ENCODE results near the gene MALRD1. TPM values are rescaled to one million over a fixed set of nuclear protein-coding genes. Genes with fewer than 3 reads are reported as not detected.

MALRD1 gene
- total RNA-seq, 1 donor from 2014 or later: 0.11 TPM

DNA sequence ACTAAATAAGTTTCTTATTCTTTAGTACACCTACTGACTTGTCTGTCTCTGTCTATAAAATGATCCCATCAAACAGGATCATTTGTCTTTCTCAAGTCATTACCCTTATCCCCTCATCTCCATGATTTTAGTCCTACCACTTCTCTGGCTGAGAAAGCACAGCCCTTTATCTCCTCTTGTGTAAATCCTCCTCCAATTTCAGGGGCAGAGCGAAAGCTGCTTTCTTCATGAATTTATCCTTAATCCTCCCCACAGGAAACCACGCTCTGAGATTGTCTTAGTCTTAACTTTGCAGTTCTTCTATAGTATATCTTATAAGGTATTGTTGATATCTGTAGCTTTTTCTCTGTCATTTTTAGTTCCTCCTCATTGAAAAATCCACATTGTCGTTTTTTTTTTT lies 528.0 kb downstream of the MALRD1 start:
- Mint-ChIP-seq H3K27ac (peak overlapping the region; percentile 40), H3K9me3 (no peaks in the 10 kb centered on the region), H3K36me3 (no peaks in the 10 kb centered on the region), H3K27me3 (ENCODE audit: insufficient read depth, low read depth) (peaks cover 2% of the 10 kb centered on the region), H3K4me3 (no peak overlapping the region), H3K4me1 (peaks cover 25% of the 10 kb centered on the region)
- Histone ChIP-seq H3K9ac (no peak overlapping the region), H3K27me3 (no peaks in the 10 kb centered on the region), H3K4me1 (peaks cover 12% of the 10 kb centered on the region), H3K36me3 (no peaks in the 10 kb centered on the region), H3K79me2 (ENCODE audit: low read depth) (no peaks in the 10 kb centered on the region), H3K4me3 (no peak overlapping the region), H3K4me2 (peak overlapping the region; percentile 7), H3K9me3 (ENCODE audit: low read depth) (no peaks in the 10 kb centered on the region), H3K27ac (no peak overlapping the region), H4K20me1 (ENCODE audit: low read depth) (no peaks in the 10 kb centered on the region), H3F3A (ENCODE audit: low read depth) (no peaks in the 10 kb centered on the region), H2AFZ (replicated peaks) (no peak overlapping the region)
- DNase-seq (ENCODE audit: low spot score): peak; percentile 61
- TF ChIP-seq EZH2phosphoT487 (IDR thresholded peaks at IDR 0.05): peak; percentile 94
- TF ChIP-seq EZH2 (IDR thresholded peaks at IDR 0.05): no peak

DNA sequence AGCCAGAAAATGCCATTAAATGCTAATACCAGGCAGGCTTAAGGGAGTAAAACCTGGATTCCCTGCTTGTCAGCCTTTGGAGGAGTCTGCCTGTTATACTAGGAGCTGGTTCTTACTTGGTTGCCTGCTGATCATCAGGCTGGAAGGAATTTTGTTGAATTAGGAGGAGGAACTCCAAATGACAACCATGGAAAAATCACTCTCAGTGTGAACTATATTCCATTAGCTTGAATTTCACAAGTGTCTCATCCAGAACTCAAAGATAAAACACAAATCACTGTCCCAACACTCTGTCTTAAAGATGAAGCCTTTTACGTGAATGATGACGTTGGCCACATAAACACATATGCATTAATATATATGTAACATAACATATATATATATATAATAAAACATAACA lies 528.8 kb downstream of the MALRD1 start:
- Histone ChIP-seq H3K9ac (no peak overlapping the region), H3K9me3 (ENCODE audit: low read depth) (no peaks in the 10 kb centered on the region), H2AFZ (replicated peaks) (no peak overlapping the region), H3K4me1 (peaks cover 12% of the 10 kb centered on the region), H3F3A (ENCODE audit: low read depth) (no peaks in the 10 kb centered on the region), H3K27ac (no peak overlapping the region), H3K36me3 (no peaks in the 10 kb centered on the region), H3K4me2 (no peak overlapping the region), H3K79me2 (ENCODE audit: low read depth) (no peaks in the 10 kb centered on the region), H3K4me3 (no peak overlapping the region), H4K20me1 (ENCODE audit: low read depth) (no peaks in the 10 kb centered on the region), H3K27me3 (no peaks in the 10 kb centered on the region)
- Mint-ChIP-seq H3K4me1 (peaks cover 20% of the 10 kb centered on the region), H3K36me3 (no peaks in the 10 kb centered on the region), H3K4me3 (no peak overlapping the region), H3K27me3 (ENCODE audit: insufficient read depth, low read depth) (peaks cover 2% of the 10 kb centered on the region), H3K9me3 (no peaks in the 10 kb centered on the region), H3K27ac (no peak overlapping the region)
- peak; percentile 6 for DNase-seq (ENCODE audit: low spot score)
- TF ChIP-seq CTCF (IDR thresholded peaks at IDR 0.05) (no peak), EZH2phosphoT487 (IDR thresholded peaks at IDR 0.05) (no peak), EZH2 (IDR thresholded peaks at IDR 0.05) (no peak)

GRCh38 chr10:19577807-19578206 lies 529.2 kb downstream of the MALRD1 start:
- Histone ChIP-seq H3K9ac (no peak overlapping the region), H3K4me2 (no peak overlapping the region), H3K36me3 (no peaks in the 10 kb centered on the region), H3K79me2 (ENCODE audit: low read depth) (no peaks in the 10 kb centered on the region), H3K27me3 (no peaks in the 10 kb centered on the region), H3K27ac (no peak overlapping the region), H3K4me1 (peaks cover 12% of the 10 kb centered on the region), H3K4me3 (no peak overlapping the region), H3F3A (ENCODE audit: low read depth) (no peaks in the 10 kb centered on the region), H2AFZ (replicated peaks) (no peak overlapping the region), H4K20me1 (ENCODE audit: low read depth) (no peaks in the 10 kb centered on the region), H3K9me3 (ENCODE audit: low read depth) (no peaks in the 10 kb centered on the region)
- TF ChIP-seq EZH2 (IDR thresholded peaks at IDR 0.05) (no peak), EZH2phosphoT487 (IDR thresholded peaks at IDR 0.05) (no peak), CTCF (IDR thresholded peaks at IDR 0.05) (no peak)
- no peaks in the 10 kb centered on the region for H3K36me3 Mint-ChIP-seq
- H3K9me3 Mint-ChIP-seq: no peaks in the 10 kb centered on the region
- DNase-seq (ENCODE audit: low spot score): no peak
- H3K4me3 Mint-ChIP-seq: no peak overlapping the region
- H3K27ac Mint-ChIP-seq: no peak overlapping the region
- peaks cover 2% of the 10 kb centered on the region for H3K27me3 Mint-ChIP-seq (ENCODE audit: insufficient read depth, low read depth)
- H3K4me1 Mint-ChIP-seq: peaks cover 20% of the 10 kb centered on the region

DNA sequence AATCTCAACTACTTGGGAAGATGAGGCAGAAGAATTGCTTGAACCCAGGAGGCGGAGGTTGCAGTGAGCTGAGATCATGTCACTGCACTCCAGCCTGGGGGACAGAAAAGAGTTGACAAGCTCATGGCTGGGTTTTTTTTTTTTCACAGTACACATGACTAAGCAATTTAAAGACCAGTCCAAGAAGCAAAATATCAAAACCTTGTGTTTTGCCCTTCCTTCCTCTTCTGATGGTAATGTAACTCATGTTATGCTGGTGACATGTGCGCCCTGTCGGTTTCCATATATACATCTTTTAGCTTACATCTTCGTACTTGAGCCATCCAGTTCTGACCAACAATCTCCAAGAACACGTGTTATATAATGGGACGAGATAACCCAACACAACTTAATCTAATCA lies 530.0 kb downstream of the MALRD1 start:
- TF ChIP-seq CTCF (IDR thresholded peaks at IDR 0.05) (no peak), EZH2phosphoT487 (IDR thresholded peaks at IDR 0.05) (no peak), EZH2 (IDR thresholded peaks at IDR 0.05) (no peak)
- H3K4me1 ChIP-seq: peaks cover 12% of the 10 kb centered on the region
- H3K27ac Mint-ChIP-seq: no peak overlapping the region
- H3F3A ChIP-seq (ENCODE audit: low read depth): no peaks in the 10 kb centered on the region
- peaks cover 19% of the 10 kb centered on the region for H3K4me1 Mint-ChIP-seq
- no peak for DNase-seq (ENCODE audit: low spot score)
- no peaks in the 10 kb centered on the region for H3K9me3 ChIP-seq (ENCODE audit: low read depth)
- no peak overlapping the region for H3K4me2 ChIP-seq
- no peak overlapping the region for H3K4me3 Mint-ChIP-seq
- H3K9ac ChIP-seq: no peak overlapping the region
- no peaks in the 10 kb centered on the region for H3K27me3 ChIP-seq
- no peaks in the 10 kb centered on the region for H3K36me3 ChIP-seq
- no peaks in the 10 kb centered on the region for H3K36me3 Mint-ChIP-seq
- no peaks in the 10 kb centered on the region for H4K20me1 ChIP-seq (ENCODE audit: low read depth)
- H3K9me3 Mint-ChIP-seq: no peaks in the 10 kb centered on the region
- no peak overlapping the region for H3K27ac ChIP-seq
- H3K79me2 ChIP-seq (ENCODE audit: low read depth): no peaks in the 10 kb centered on the region
- H3K4me3 ChIP-seq: no peak overlapping the region
- H2AFZ ChIP-seq (replicated peaks): no peak overlapping the region
- H3K27me3 Mint-ChIP-seq (ENCODE audit: insufficient read depth, low read depth): no peaks in the 10 kb centered on the region

All from neural progenitor cell (in vitro differentiated cells).